NB4 (cell line): ENCODE measurements around the gene PAH.

Experiments used
- TF ChIP-seq, protein P1 (sequence below): IDR thresholded peaks from one replicate; pipeline ENCODE4 v1.5.1; 2012; ENCODE audit warnings: low read depth, low read length
- TF ChIP-seq, protein P2 (sequence below): IDR thresholded peaks from 2 replicates; pipeline ENCODE4 v1.6.1; 2011; ENCODE audit warnings: low read depth, low read length

DNA sequence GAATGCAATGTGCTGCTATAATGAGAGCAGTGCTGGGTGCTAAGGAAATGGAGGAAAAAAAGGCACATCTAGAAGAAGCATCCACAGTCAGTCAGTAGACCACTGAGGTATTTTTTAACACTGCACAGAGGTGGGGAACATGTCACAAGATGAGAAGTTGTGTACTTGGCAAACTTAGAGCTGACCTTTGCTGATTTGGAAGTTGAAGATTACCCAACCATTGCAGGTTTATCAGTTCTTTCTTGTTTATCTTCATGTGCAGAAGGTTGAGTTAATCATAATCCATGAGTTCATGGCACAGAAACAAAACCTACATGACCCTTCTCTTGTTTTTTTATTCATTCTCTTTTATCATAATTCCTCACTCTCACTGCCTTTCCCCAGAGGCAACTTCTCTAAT lies 3.2 kb upstream of the PAH start:
- TF ChIP-seq, protein P1, sequence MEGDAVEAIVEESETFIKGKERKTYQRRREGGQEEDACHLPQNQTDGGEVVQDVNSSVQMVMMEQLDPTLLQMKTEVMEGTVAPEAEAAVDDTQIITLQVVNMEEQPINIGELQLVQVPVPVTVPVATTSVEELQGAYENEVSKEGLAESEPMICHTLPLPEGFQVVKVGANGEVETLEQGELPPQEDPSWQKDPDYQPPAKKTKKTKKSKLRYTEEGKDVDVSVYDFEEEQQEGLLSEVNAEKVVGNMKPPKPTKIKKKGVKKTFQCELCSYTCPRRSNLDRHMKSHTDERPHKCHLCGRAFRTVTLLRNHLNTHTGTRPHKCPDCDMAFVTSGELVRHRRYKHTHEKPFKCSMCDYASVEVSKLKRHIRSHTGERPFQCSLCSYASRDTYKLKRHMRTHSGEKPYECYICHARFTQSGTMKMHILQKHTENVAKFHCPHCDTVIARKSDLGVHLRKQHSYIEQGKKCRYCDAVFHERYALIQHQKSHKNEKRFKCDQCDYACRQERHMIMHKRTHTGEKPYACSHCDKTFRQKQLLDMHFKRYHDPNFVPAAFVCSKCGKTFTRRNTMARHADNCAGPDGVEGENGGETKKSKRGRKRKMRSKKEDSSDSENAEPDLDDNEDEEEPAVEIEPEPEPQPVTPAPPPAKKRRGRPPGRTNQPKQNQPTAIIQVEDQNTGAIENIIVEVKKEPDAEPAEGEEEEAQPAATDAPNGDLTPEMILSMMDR, result no peak
- TF ChIP-seq, protein P2, sequence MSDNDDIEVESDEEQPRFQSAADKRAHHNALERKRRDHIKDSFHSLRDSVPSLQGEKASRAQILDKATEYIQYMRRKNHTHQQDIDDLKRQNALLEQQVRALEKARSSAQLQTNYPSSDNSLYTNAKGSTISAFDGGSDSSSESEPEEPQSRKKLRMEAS, result no peak
